Erythroblast (primary cell): ENCODE measurements around the gene ZNF429.

Source experiments
- GATA1 ChIP-seq: IDR thresholded peaks from 2 replicates; pipeline ENCODE4 v1.6.1; 2011; ENCODE audit warnings: low read depth, mild to moderate bottlenecking, control low read depth, low read length, moderate library complexity
- POLR2A ChIP-seq: IDR thresholded peaks from 2 replicates; pipeline ENCODE4 v1.6.1; 2011; ENCODE audit warnings: mild to moderate bottlenecking, low read length

GRCh38 chr19:21581646-21582240 lies 76.3 kb downstream of the ZNF429 start:
- TF ChIP-seq POLR2A (no peak), GATA1 (no peak)
